CD4-positive, alpha-beta T cell treated with Interleukin-21 for 1 hour (primary cell): ENCODE data around the gene LCN1.

ENCODE experiments used
- DNase-seq: peaks from one replicate; pipeline ENCODE4 v3.0.0-alpha.2; 2020

LCN1 gene

DNA sequence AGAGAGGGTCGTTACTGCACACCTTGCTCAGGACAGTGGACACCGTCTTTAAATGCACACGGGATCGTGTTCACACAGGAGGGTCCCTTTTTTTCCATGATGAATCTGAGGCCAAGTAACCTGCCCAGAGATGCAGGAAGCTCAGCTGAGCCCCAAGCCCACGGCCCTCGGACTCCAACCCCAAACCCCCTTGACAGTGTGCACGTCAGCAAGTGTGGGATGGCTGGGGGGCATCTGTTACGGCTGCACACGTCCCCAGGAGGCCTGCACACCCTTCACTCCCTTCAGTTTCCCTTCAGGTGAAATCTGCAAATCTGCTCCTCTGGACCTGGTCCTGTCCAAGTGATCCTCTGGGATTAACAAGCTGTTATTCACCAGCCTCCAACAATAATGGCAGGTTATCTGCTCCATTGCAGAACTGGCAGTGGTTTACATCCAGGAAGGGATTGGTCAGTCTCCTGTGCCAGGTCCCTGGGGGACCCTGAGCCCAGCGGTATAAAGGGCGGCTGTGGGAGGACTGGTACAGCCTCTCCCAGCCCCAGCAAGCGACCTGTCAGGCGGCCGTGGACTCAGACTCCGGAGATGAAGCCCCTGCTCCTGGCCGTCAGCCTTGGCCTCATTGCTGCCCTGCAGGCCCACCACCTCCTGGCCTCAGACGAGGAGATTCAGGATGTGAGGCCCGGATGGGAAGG lies at the start of gene LCN1:
LCN1 (plus strand) TSS at position 525 of the 692 bp plus-strand sequence; CDS start at position 583, 58 bp downstream.
- DNase-seq: no peak

- DNase-seq: no peak
These were observed 49.2 kb upstream of the LCN1 start for GRCh38 chr9:135471791-135472640.

GRCh38 chr9:135473972-135474543 lies 47.2 kb upstream of the LCN1 start:
- no peak for DNase-seq

DNA sequence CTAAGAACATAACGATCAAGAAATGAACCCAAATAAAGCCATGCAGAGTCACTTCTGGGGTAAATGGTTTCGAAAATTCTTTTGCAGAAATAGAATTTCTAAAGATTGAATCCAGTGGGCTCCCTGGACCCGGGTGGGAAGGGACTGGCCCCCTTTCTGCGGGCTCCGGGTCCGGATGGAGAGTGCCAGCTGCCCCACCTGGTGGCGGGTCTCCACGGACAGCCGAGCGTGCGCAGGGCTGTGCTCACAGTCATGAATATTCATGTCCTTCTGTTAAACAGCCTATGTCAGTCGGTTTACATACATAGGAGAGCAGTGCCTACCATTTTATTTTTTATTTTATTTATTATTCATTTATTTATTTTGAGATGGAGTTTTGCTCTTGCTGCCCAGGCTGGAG lies 46.3 kb upstream of the LCN1 start:
- no peak for DNase-seq

GRCh38 chr9:135476561-135477355 lies 44.5 kb upstream of the LCN1 start:
- DNase-seq: no peak

DNA sequence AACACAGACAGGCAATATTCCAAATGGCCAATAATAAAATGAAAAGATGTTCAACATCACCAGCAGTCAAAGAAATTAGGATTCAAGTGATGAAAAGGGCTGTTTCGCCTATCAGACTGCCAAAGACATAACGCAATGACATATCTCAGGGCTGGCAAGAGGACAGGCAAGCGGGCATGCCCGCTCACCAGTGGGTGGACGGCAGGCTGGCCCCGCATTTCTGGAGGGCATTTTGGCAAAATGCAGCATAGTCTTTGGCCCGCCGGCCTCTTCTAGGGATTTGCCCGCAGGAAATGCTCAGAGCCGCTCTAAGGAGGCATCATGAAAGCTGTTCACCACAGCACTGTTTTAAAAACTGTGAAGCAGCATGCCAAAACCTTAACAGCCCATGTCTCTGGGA lies 43.0 kb upstream of the LCN1 start:
- DNase-seq: no peak

GRCh38 chr9:135478829-135479468 lies 42.3 kb upstream of the LCN1 start:
- no peak for DNase-seq

DNA sequence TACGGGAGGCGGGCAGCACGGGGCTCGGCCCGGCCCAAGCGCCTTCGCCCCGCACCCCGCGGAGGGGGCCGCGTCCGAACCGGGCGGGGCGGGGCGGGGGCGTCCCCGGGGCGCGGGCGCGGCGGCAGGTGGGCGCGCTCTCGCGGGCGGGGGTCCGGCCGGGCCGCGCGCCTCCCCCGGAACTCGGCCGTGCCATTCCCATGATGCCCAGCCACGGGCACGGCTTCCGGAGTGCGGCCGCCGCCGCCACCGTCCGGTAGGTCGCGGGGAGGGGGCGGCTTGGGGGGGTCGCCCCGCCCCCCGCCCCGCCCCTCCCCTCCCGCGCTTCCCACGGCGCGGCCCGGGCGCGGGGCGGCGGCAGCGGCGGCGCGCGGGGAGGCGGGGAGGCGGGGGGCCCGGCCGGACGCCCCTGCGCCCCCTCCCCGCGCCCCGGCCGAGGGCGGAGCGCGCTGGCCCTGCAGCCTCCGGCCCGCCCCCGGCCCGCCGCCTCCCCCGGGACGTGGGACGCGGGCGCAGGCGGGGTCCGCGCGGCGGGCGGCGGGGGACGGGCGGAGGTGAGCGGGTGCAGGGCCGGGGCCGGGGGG lies 41.7 kb upstream of the LCN1 start, which contains the start of gene PPP1R26:
PPP1R26 (plus strand) TSS at position 314 of the 584 bp plus-strand sequence. CDS start 4,729 bp downstream, outside the sequence.
- no peak for DNase-seq

DNA sequence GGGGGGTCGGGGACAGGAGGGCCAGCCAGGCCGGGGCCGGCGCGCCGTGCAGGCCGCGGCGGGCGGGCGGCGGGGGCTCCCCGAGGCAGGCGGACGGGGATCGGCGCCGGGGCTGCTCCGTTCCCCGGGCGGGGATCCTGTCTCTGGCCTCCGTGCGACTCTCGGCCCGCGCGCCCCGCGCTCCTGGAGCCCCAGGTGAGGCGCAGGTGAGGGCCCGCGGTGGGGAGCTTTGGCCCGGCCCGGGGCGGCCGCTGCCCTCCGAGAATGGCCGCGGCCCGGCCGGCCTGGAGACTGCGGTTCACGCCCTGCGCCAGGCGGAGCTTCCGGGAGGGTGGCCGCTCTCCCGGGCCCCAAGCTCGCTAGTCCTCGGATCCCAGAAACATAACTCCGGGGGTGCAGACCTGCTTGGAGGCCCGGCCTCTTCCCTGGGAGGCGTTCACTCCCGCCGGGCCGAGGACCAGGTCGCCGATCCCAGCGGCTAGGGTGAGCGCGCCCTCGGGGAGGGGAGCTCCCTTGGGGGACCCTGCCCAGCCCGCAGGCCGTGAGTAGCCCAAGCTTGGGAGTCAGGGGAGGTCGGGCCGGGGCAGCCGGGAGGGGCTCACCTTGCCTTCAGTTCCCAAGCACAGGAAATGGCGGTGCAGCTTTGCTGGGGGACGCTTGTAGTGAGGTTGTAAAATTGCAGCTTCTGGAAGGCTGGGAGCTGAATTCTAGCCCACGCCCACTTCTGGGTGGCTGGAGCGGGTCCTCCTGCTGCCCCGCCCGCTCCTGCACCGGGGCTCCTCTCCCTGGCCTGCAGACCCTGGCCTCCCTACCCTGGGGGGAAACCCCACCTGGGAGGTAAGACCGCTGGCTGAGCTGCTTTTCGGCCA lies 40.9 kb upstream of the LCN1 start:
- no peak for DNase-seq

GRCh38 chr9:135480940-135481310 lies 40.3 kb upstream of the LCN1 start:
- no peak for DNase-seq

- no peak for DNase-seq
These were observed 39.1 kb upstream of the LCN1 start for GRCh38 chr9:135482015-135482754.

DNA sequence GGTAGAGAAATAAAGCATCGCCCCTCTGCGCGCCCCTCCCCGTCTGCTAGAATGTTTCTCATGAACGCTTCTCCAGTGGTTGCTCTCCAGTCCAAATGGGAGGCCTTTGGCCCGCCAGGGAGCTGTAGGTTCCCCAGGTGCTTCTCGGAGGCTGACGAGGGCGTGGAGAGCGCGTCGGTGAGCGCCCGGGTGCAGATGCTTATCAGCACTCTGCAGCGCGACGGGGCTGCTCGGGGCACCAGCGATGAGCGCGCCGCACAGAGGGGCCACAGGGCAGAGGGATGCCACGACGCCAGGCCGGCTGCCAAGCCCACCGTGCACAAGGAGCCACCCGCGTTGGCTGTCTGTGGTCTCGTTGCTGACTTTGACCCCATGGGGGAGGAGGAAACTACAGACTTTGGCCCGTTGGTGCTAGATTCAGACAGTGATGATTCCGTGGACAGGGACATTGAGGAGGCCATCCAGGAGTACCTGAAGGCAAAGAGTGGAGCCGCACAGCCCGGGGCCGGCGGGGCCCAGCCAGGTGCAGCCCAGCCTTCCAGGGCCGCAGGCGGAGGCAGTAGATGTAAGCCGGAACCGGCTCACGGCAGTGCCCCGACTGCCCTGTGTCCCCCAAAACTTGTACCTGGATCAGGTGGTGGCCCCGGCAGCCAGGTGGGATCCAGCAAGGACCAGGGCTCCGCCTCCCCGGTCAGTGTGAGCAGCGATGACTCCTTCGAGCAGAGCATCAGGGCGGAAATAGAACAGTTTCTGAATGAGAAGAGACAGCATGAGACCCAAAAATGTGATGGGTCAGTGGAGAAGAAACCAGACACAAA lies 36.6 kb upstream of the LCN1 start:
- DNase-seq: no peak

GRCh38 chr9:135485385-135485784 lies 35.9 kb upstream of the LCN1 start:
- DNase-seq: no peak

GRCh38 chr9:135485832-135486231 lies 35.4 kb upstream of the LCN1 start:
- DNase-seq: no peak

GRCh38 chr9:135486267-135487065 lies 34.8 kb upstream of the LCN1 start:
- no peak for DNase-seq

- no peak for DNase-seq
These were observed 33.8 kb upstream of the LCN1 start for GRCh38 chr9:135487281-135488012.

DNA sequence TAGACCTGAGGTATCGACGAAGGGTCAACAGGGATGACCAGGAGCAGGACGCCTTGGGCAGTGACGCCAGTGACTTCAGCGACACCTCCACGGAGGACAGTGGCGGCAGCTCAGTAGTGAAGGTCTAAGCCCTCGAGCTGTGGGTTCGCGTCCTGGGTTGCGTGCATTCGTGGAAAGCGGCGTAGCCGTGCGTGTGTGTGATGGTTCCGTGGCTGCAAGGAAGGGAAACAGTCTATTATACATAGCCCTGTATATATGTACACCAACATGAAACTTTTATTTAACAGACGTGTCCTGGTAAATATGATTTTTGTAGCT lies 33.3 kb upstream of the LCN1 start:
- no peak for DNase-seq

DNA sequence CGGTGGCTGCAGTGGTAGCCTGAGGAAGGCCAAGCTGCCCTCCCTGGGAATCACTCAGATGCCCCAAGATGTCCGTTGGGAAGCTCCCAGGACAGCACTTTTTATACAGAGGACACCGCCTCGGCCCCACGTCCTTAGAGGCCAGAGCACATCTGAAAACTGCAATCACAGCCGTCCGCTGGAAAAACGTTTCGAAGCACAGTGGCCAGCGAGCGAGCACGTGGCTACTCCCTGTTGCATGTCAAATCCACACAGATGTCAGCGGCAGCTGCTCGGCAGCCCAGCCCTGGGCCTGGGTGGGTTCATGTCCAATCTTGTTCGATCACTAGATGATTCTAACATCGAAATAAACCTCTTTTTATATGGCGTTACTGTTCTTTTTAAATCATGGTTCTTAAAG lies 32.7 kb upstream of the LCN1 start:
- DNase-seq: no peak
